ENCODE data around the gene IQCM.

DNA sequence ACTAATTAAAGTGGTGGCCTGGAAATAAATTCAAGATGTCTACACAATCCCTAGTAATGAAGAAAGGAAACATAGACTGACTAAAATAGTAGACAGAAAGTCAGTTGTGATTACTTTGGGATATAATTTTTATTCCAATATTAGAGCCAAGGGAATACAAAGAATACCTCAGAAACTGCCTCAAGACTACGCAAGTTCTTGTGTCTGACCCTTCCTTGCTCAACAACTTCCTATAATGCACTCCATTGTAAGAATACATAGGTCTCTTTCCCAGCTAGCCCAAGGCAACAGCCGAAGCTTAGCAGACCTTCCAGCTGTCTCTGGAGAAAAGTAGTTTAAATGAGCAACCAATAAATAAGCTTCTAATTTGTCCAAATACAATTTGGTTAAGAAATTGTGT, 315.9 kb downstream of the IQCM start:
- TF ChIP-seq, protein P1, sequence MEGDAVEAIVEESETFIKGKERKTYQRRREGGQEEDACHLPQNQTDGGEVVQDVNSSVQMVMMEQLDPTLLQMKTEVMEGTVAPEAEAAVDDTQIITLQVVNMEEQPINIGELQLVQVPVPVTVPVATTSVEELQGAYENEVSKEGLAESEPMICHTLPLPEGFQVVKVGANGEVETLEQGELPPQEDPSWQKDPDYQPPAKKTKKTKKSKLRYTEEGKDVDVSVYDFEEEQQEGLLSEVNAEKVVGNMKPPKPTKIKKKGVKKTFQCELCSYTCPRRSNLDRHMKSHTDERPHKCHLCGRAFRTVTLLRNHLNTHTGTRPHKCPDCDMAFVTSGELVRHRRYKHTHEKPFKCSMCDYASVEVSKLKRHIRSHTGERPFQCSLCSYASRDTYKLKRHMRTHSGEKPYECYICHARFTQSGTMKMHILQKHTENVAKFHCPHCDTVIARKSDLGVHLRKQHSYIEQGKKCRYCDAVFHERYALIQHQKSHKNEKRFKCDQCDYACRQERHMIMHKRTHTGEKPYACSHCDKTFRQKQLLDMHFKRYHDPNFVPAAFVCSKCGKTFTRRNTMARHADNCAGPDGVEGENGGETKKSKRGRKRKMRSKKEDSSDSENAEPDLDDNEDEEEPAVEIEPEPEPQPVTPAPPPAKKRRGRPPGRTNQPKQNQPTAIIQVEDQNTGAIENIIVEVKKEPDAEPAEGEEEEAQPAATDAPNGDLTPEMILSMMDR (IDR thresholded peaks at IDR 0.05): no peak
- no peak for TF ChIP-seq POLR2AphosphoS5 (IDR thresholded peaks at IDR 0.05)

Data from breast epithelium (tissue), 3 donors.